Gastroesophageal sphincter (tissue), 4 donors: ENCODE results near the gene FMN2. TPM values are rescaled to one million over a fixed set of nuclear protein-coding genes. Genes with fewer than 3 reads are reported as not detected.

Experiments used
- ATAC-seq: fragments of 150-250 bp; one replicate; pipeline ENCODE4 v1.9.1; 2016; ENCODE audit warnings: mild to moderate bottlenecking, moderate library complexity
- H3K27ac ChIP-seq, 4 donors: fragments of 200-600 bp; sonication (generic) in 3 of 4; 1 replicate in 3 of 4; 2 replicates in 1 of 4; pipeline ENCODE4 v1.5.1; 2016 to 2019
- H3K27me3 ChIP-seq: fragments of 200-600 bp; sonication (generic); one replicate; pipeline ENCODE4 v1.5.1; 2019
- H3K36me3 ChIP-seq, 2 donors: fragments of 200-600 bp; sonication (generic); one replicate each; pipeline ENCODE4 v1.5.1; 2019; ENCODE audit warnings: control low read depth in 1 of 2
- H3K4me1 ChIP-seq, 3 donors: fragments of 200-600 bp; sonication (generic); 1 replicate in 2 of 3; 2 replicates in 1 of 3; pipeline ENCODE4 v1.5.1; 2016 to 2019; ENCODE audit warnings: control low read depth in 2 of 3
- H3K4me3 ChIP-seq, 2 donors: fragments of 200-600 bp; sonication (generic); one replicate each; pipeline ENCODE4 v1.5.1; 2019; ENCODE audit warnings: mild to moderate bottlenecking in 1 of 2, moderate library complexity in 1 of 2
- H3K9me3 ChIP-seq, 3 donors: fragments of 200-600 bp; sonication (generic); one replicate each; pipeline ENCODE4 v1.5.1; 2017 to 2019; ENCODE audit warnings: control low read depth in 2 of 3
- CTCF ChIP-seq, 4 experiments: fragments of 200-600 bp in 2 of 4; fragments of 450-650 bp in 2 of 4; sonication (generic) in 1 of 4; IDR thresholded peaks; one replicate each; pipeline ENCODE4 v1.5.1; 2017 to 2019; ENCODE audit warnings: antibody characterized with exemption in 4 of 4, mild to moderate bottlenecking in 2 of 4, moderate library complexity in 2 of 4
- EP300 ChIP-seq: sonication (generic); formaldehyde crosslinking; IDR thresholded peaks from one replicate; pipeline ENCODE4 v1.6.1; 2017; ENCODE audit warnings: antibody characterized with exemption, mild to moderate bottlenecking
- POLR2A ChIP-seq, 2 donors: fragments of 450-650 bp; IDR thresholded peaks; one replicate each; pipeline ENCODE4 v1.6.1; 2017; ENCODE audit warnings: antibody characterized with exemption in 2 of 2, mild to moderate bottlenecking in 2 of 2, moderate library complexity in 1 of 2
- POLR2AphosphoS5 ChIP-seq: sonication (generic); formaldehyde crosslinking; IDR thresholded peaks from one replicate; pipeline ENCODE4 v1.6.1; 2017; ENCODE audit warnings: antibody characterized with exemption
- WGBS, 2 donors: methylation state at CpG; one replicate each; pipeline ENCODE4 v1.1.5; 2018; ENCODE audit warnings: low coverage in 1 of 2; 5-methylcytosine and 5-hydroxymethylcytosine counted together
- total RNA-seq, 4 donors: library from RNA; depleted of rRNA; stranded (reverse); fragments of >200 nt; gene quantifications; one replicate each; pipeline ENCODE4 v1.1.0, GENCODE V29; 2016

FMN2 gene
- total RNA-seq, 4 donors from 2014 or later = 0.27 to 8.6 (median 2.7) TPM

DNA sequence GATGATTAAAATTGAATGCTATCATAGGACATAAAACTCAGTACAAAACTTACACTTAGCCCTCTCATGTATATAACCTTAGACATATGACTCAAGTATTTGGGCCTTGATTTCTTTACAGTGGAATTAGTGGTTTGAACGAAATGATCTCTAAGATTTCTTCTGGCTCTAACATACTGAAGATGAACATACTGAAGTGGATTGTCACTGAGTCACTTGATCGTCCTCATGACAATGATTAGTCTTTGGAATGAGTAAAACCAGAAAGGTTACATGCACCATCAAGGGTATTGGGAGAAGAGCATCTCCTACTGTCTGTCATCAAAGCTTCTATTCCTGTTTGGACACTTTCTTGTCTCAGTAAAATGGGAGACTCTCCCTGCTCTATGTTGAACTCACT, 17.4 kb downstream of the FMN2 start:
- no peaks in the 10 kb centered on the region for H3K4me1 ChIP-seq
- ATAC-seq = no peak
- H3K27me3 ChIP-seq = no peaks in the 10 kb centered on the region
- no peak for TF ChIP-seq CTCF (IDR thresholded peaks at IDR 0.05)
- TF ChIP-seq POLR2AphosphoS5 = no peak
- TF ChIP-seq POLR2A (IDR thresholded peaks at IDR 0.05) = no peak
- TF ChIP-seq EP300 = no peak
- H3K9me3 ChIP-seq = no peaks in the 10 kb centered on the region
- no peaks in the 10 kb centered on the region for H3K36me3 ChIP-seq
- H3K4me3 ChIP-seq = no peak overlapping the region
- no peak overlapping the region for H3K27ac ChIP-seq
- WGBS, 2 donors = 86 to 91% methylated on average over 2 of the region's 2 CpGs

- TF ChIP-seq EP300 (no peak), POLR2A (IDR thresholded peaks at IDR 0.05) (no peak), CTCF (IDR thresholded peaks at IDR 0.05) (no peak), POLR2AphosphoS5 (no peak)
- no peaks in the 10 kb centered on the region for H3K27me3 ChIP-seq
- no peak for ATAC-seq
- H3K4me1 ChIP-seq = no peaks in the 10 kb centered on the region
- H3K9me3 ChIP-seq = no peaks in the 10 kb centered on the region
- WGBS, 2 donors = 43 to 81% methylated on average over 5 of the region's 5 CpGs
- no peaks in the 10 kb centered on the region for H3K36me3 ChIP-seq
- H3K27ac ChIP-seq = no peak overlapping the region
- H3K4me3 ChIP-seq = no peak overlapping the region
Measured at GRCh38 chr1:240109920-240110636, 18.4 kb downstream of the FMN2 start.

- no peak overlapping the region for H3K27ac ChIP-seq
Measured at GRCh38 chr1:240111558-240111957, 19.9 kb downstream of the FMN2 start.

GRCh38 chr1:240114222-240114621, 22.5 kb downstream of the FMN2 start:
- Histone ChIP-seq H3K36me3 (no peaks in the 10 kb centered on the region), H3K27ac (no peak overlapping the region), H3K27me3 (no peaks in the 10 kb centered on the region), H3K4me1 (no peaks in the 10 kb centered on the region), H3K4me3 (no peak overlapping the region), H3K9me3 (no peaks in the 10 kb centered on the region)
- no peak for TF ChIP-seq POLR2AphosphoS5
- no peak for TF ChIP-seq EP300
- TF ChIP-seq CTCF (IDR thresholded peaks at IDR 0.05) = no peak
- TF ChIP-seq POLR2A (IDR thresholded peaks at IDR 0.05) = no peak
- ATAC-seq = no peak
- WGBS, 2 donors = 20 to 60% methylated on average over 1 of the region's 1 CpG

More at GRCh38 chr1:240111558-240111957, 19.9 kb downstream of the FMN2 start:
- no peaks in the 10 kb centered on the region for H3K9me3 ChIP-seq
- no peak for ATAC-seq
- no peaks in the 10 kb centered on the region for H3K27me3 ChIP-seq
- no peaks in the 10 kb centered on the region for H3K36me3 ChIP-seq
- H3K4me3 ChIP-seq = no peak overlapping the region
- TF ChIP-seq EP300 (no peak), POLR2AphosphoS5 (no peak), POLR2A (IDR thresholded peaks at IDR 0.05) (no peak), CTCF (IDR thresholded peaks at IDR 0.05) (no peak)
- H3K4me1 ChIP-seq = no peaks in the 10 kb centered on the region
- WGBS, 2 donors = 74 to 85% methylated on average over 3 to 5 of the region's 6 CpGs

GRCh38 chr1:240115831-240116230, 24.1 kb downstream of the FMN2 start:
- H3K4me3 ChIP-seq = no peak overlapping the region
- no peaks in the 10 kb centered on the region for H3K4me1 ChIP-seq
- no peaks in the 10 kb centered on the region for H3K27me3 ChIP-seq
- no peaks in the 10 kb centered on the region for H3K9me3 ChIP-seq
- no peaks in the 10 kb centered on the region for H3K36me3 ChIP-seq
- H3K27ac ChIP-seq = no peak overlapping the region
- no peak for ATAC-seq
- 82 to 88% methylated on average over 4 to 6 of the region's 6 CpGs for WGBS, 2 donors
- TF ChIP-seq POLR2A (IDR thresholded peaks at IDR 0.05) (no peak), POLR2AphosphoS5 (no peak), CTCF (IDR thresholded peaks at IDR 0.05) (no peak), EP300 (no peak)
